HG03280 (cell line): ENCODE measurements around the gene ZNF732.
"Not testable (repeated sequence)": the region's sequence is repeated elsewhere in the genome, so short reads cannot be mapped to it uniquely, and the experiment has no call there.

Experiments used
- ATAC-seq: cut with Tn5 transposase; IDR thresholded peaks from one replicate; pipeline ENCODE4 v1.9.1; 2021; ENCODE audit warnings: mild to moderate bottlenecking, moderate library complexity; ENCODE audit not compliant: unreplicated experiment

The ZNF732 gene

GRCh38 chr4:253936-254756 lies 51.1 kb downstream of the ZNF732 start:
- ATAC-seq, result no peak

DNA sequence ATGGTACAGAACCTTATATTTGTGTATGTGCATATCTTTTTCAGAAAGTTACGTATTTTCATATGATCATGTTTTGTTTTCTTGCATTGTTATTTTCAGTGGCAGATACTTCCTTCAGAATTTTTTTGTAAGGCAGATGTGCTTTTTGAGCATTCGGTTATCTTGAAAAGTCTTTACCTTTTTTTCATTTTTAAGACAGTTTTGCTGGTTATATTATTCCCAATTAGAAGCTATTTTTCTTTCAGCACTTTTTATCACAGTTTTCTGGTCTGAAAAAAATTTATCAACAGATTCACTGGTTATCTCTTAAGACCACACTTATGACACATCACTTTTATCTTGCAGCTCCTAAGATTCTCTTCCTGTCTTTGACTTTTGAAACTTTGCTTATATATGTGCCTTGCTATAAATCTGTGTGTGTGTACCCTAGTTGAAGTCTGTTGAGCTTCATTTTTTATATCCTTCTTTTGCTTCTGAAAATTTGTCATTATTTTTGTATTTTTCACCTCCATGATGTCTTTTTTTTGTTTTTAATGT lies 53.1 kb downstream of the ZNF732 start:
- no peak for ATAC-seq

DNA sequence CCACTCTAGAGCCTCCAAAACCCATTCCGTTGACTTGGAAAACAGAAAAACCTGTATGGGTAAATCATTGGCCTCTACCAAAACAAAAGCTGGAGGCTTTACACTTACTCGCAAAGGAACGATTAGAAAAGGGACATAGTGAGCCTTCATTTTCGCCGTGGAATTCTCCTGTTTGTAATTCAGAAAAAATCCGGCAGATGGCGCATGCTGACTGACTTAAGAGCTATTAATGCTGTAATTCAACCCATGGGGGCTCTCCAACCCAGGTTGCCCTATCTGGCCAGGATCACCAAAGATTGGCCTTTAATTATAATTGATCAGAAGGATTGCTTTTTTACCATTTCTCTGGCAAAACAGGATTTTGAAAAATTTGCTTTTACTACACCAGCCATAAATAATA lies 60.8 kb downstream of the ZNF732 start:
- no peak for ATAC-seq

DNA sequence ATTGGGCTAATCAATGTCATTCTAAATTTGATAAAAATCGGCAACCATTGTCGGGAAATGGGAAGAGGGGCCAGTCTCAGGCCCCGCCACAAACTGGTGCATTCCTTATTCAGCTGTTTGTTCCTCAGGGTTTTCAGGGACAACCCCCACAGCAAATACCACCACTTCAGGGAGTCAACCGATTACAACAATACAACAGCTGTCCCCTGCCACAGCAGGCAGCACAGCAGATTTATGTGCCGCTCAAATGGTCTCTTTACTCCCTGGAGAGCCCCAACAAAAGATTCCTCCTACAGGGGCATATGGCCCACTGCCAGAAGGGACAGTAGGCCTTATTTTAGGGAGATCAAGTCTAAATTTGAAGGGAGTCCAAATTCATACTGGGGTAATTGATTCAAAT lies 61.8 kb downstream of the ZNF732 start:
- no peak for ATAC-seq

DNA sequence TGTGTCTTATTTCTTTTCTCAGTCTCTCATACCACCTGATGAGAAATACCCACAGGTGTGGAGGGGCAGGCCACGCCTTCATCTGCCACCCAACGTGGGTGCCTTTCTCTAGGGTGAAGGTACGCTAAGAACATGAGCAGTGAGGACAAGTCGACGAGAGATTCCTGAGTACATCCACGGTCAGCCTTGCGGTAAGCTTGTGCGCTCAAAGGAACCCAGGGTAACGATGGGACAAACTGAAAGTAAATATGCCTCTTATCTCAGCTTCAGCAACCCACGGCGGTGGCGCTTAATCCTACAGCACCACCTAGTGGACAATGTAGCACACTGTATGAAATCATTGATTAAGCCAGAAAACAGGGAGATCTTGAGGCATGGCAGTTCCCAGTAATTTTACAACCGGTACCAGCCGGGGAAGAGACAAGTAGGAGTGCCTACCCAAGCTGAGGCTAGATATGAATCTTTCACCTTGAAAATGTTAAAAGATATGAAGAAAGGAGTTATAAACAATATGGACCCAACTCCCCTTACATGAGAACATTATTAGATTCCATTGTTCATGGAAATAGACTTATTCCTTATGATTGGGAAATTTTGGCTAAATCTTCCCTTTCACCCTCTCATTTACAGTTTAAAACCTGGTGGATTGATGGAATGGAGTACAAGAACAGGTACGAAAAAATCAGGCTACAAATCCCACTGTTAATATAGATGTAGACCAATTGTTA lies 63.0 kb downstream of the ZNF732 start:
- peak; percentile 84 for ATAC-seq

DNA sequence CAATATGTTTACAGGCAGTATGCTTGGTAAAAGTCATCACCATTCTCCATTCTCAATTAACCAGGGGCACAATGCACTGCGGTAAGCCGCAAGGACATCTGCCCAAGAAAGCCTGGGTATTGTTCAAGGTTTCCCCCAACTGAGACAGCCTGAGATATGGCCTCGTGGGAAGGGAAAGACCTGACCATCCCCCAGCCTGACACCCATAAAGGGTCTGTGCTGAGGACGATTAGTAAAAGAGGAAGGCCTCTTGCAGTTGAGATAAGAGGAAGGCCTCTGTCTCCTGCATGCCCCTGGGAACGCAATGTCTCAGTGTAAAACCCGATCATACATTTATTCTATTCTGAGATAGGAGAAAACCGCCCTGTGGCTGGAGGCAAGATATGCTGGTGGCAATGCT lies 63.9 kb downstream of the ZNF732 start:
- not testable (repeated sequence) for ATAC-seq

DNA sequence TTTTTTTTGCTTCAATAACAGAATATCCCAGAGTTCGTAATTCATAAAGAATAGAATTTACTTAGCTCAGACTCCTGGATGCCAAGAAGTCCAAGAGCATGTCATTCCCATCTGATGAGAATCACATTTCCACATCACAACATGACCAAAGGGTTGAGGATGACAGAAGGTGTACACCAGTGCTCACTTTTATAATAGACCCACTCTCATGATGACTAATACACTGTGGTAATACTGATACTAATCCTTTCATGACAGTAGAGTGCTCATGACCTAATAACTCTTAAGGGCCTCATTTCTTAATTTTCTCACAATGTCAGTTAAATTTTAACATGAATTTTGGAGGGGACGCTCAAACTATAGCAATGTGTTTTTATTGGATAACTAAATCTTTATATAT lies 69.2 kb downstream of the ZNF732 start:
- no peak for ATAC-seq

DNA sequence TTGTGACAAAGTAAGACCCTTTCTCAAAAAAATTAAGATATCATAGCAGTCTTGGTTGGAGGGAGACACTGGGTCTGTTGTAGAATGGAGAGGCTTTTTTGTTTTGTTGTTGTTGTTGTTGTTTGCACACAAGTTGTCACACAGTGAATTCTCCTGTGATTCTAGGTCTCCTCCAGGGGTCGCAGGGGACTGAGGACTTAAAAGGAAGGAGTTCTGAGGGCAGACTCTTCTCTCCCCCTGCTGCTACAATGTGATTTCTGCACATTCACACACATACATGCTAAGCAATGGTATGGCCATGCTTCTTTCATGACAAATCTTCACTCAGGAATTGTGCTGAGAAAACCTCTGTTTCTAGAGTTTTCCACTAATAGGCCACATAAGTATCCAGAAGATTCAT lies 71.1 kb downstream of the ZNF732 start:
- ATAC-seq, result no peak

GRCh38 chr4:223913-224497 lies 81.3 kb downstream of the ZNF732 start:
- ATAC-seq, result no peak
